HS-5 (cell line): ENCODE data around the gene KCNJ8.
A peak's percentile ranks its signal among the peaks of the same experiment; 100 is the strongest.
"Not testable (repeated sequence)": the region's sequence is repeated elsewhere in the genome, so short reads cannot be mapped to it uniquely, and the experiment has no call there.

Experiments used
- DNase-seq: peaks from one replicate; pipeline ENCODE4 v3.0.0-alpha.2; 2012; ENCODE audit warnings: low read depth

The KCNJ8 gene

GRCh38 chr12:21786041-21786531, 11.6 kb upstream of the KCNJ8 start:
- no peak for DNase-seq

DNA sequence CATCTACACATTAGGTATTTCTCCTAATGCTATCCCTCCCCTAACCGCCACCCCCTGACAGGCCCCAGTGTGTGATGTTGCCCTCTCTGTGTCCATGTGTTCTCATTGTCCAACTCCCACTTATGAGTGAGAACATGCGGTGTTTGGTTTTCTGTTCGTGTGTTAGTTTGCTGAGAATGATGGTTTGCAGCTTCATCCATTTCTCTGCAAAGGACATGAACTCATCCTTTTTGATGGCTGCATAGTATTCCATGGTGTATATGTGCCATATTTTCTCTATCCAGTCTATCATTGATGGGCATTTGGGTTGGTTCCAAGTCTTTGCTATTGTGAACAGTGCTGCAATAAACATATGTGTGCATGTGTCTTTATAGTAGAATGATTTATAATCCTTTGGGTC, 8.2 kb upstream of the KCNJ8 start:
- DNase-seq, result not testable (repeated sequence)

DNA sequence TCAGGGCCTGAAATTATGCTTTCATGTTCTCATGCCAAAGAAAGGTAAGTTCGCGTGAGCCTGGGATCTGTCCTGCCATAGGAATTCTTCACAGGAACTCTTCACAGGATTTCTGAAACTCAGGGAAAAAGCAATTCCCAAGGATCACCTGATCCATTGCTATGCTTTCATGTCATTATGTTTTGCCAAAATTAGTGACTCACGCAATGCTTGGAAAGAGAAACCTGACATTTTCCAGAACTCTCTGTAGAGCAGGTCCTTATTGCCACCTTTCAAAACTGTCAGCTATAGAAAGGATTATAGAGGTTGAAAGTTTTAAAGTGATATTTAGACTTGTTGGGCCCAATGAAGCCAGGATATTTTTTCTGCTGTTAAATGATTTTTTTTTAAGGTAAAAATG, 6.3 kb upstream of the KCNJ8 start:
- no peak for DNase-seq

GRCh38 chr12:21776175-21776574, 1.7 kb upstream of the KCNJ8 start:
- DNase-seq, result no peak

- DNase-seq, result no peak
Measured at GRCh38 chr12:21775133-21775820, 771 bp upstream of the KCNJ8 start.

DNA sequence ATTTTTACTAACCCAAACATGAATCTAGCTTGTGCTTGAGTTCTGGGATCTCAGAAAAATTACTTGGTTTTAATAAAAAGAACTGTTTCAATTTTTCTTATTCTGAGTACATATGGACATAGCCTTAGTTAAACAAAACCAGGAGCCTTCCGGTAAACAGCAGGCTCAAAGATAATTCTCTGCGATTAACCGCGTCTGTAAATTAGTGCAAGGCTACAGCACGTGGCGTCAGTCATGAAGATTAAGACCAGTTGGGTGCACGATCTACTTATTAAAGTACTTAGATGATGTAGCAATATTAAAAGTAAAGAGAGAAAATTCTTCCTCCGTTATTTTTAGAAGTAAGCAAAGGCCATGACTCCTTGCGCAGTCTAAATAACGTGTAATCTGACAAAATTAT, 700 bp downstream of the KCNJ8 start:
- no peak for DNase-seq

DNA sequence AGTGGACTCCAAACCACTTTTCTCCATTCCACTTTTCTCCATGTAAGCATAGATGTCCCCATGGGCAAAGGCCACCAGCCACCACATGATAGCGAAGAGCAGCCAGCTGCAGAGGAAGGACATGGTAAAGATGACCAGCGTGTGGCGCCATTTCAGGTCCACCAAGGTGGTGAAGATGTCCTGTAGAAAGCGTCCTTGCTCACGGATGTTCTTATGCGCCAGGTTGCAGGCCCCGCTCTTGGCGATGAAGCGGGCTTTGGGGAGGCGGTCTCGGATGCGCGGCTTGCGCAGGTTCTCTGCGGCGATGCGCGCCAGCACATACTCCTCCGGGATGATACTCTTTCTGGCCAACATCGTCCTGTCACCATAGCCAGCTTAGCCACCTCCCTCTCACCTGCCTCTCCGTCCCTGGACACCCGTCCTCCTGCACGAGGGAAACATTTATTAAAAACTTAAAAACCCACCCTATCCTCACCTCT, 1.2 kb downstream of the KCNJ8 start:
- DNase-seq, result no peak

DNA sequence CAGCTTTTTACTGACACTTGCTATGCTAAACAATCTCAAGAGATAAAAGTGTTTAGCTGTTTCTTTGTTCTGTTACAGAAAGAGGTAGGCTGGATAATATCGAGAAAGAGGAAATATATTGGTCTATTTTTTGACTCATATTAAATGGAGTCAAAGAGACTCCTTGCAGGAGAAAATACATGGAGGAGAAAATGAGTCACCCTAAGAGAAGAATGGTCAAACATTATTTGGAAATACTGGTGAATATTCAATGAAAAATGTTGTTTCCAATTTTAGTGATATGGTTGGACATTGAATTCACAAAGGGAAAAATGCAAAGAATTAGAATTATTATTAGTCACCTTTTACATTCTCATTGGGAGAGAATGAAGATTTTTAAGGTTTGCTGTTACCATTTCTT, 3.2 kb downstream of the KCNJ8 start:
- peak; percentile 78 for DNase-seq

- DNase-seq, result no peak
Measured at GRCh38 chr12:21769307-21769706, 5.2 kb downstream of the KCNJ8 start.

DNA sequence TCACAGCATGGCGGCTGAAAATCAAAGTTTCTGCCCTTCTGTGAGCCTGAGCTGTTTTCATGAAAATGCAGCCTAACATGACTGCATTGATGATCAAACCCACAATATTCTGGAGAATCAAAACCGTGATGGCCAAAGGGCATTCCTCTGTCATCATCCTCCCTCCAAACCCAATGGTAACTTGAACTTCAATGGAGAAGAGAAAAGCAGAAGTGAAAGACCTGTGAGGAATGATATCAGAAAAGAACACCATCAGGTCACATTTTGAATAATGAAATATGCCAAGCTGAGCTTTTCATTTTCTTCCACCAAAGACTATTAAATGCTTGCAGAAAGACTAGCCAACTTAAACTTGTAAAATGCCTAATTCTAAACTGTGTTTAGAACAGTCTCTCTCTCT, 8.1 kb downstream of the KCNJ8 start:
- no peak for DNase-seq

- no peak for DNase-seq
Measured at GRCh38 chr12:21764950-21765349, 9.6 kb downstream of the KCNJ8 start.

DNA sequence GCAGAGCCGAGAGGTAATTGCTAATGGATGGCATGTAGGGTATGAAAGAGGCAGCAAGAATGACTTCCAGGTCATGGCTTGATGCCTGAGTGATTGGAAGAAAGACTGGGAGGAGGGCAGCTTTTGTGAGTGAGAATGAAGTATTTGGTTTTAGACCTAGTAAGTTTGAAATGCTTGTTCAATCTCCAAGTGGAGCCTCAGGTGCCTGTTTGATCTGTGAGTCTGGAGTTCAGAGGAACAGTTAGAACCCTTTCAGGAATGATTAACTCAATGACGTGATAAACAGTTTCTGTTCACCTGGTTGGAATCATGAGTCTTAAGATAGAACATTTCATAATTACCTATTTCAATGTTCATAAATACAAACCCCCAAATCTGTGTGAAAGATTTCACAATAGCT, 10.4 kb downstream of the KCNJ8 start:
- DNase-seq, result no peak

DNA sequence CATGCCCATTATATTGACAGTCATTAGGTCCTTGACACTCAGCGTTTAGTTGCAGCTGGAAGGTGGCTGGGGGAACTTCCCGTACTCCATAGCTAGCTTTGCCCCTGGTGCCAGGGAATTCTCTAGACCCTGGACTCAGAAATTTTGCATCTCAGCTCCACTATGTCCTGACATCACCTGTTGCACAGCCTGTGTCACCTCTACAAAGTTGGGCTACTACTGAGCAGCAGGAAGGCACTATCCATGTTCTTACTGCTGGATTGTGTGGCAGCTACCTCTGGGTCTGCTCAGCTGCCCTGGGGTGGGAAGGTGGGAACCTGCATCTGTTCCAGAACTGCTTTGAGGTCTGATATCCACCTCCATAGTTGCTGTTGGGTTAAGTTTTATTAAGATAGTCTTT, 11.0 kb downstream of the KCNJ8 start:
- DNase-seq, result no peak

GRCh38 chr12:21759737-21760136, 14.8 kb downstream of the KCNJ8 start:
- no peak for DNase-seq

DNA sequence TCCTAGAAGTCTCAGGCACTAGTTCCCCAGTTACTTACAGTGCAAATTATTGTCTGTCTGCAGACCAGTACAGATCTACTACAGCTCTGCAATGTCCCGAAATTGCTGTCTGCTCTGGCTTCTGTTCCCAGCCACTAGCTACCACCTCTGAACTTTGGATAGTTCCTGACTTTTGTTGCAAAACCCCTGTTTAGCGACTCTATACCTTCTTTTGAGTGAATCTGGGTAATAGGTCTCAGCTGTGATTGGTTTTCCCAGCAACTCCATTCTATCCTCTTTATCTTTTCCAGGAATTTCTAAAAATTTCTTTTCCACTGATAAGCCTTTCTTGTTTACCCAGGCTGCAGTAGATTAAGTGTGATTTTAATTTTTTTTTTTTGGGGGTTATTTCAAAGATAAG, 16.8 kb downstream of the KCNJ8 start:
- no peak for DNase-seq

DNA sequence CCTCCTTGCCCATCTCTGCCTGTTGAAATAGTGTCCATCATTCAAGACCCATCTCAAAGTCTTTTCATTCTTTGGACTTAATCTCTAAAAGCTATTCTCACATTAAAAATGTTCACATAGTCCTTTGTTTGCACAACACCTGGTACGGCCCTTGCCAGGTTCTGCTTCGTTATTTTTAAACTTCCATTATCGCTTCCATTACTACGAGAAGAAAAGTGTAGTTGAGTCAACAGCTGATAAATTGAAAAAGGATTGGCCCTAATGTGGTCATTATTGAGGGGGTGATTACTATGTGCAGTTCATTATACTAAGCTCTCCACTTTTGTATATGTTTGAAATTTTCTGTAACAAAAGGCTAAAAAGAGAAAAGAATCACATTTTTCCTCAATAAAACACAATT, 17.8 kb downstream of the KCNJ8 start:
- no peak for DNase-seq

GRCh38 chr12:21751517-21751916, 23.0 kb downstream of the KCNJ8 start:
- no peak for DNase-seq

GRCh38 chr12:21745258-21745657, 29.2 kb downstream of the KCNJ8 start:
- no peak for DNase-seq

GRCh38 chr12:21731144-21731543, 43.4 kb downstream of the KCNJ8 start:
- DNase-seq, result no peak

- DNase-seq, result no peak
Measured at GRCh38 chr12:21725731-21726130, 48.8 kb downstream of the KCNJ8 start.

- no peak for DNase-seq
Measured at GRCh38 chr12:21718944-21719650, 55.4 kb downstream of the KCNJ8 start.

DNA sequence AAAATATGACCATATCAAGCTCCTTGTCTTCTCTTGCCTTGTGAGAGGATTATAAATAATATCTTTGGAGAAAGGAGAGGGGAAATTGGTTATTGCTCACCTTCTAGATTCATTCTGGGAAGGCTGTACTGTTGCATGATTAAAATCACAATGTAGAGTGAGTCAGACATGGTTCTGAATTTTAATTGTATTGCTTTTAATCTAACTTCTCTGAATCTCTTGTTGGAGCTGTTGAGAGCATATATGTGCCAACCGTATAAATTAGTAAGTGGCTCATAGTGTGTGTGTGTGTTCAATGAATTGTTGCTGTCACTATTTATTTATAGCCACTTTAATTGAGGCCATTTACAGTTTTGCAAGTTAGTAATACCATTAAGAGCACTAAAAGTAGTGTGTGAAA, 56.1 kb downstream of the KCNJ8 start:
- no peak for DNase-seq

GRCh38 chr12:21717767-21718166, 56.7 kb downstream of the KCNJ8 start:
- no peak for DNase-seq

DNA sequence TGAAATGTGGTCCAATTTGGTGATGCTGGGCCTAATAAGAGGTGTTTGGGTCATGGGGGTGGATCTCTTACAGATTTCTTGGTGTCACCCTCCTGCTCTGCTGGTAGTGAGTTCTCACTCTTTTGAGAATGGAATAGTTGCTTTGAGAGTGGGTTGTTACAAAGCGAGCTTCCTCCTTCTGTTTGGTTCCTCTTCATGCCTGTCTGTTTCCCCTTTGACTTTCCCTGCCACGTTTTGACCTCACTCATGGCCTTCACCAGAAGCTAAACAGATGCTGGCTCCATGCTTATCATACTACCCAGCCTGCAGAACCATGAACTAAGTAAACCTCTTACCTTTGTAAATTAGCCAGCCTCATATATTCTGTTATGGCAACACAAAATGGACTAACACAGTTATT, 59.1 kb downstream of the KCNJ8 start:
- DNase-seq, result no peak
